Urothelium cell line (cell line): ENCODE measurements around the gene STON2.
A peak's percentile ranks its signal among the peaks of the same experiment; 100 is the strongest.
"Not testable (repeated sequence)": the region's sequence is repeated elsewhere in the genome, so short reads cannot be mapped to it uniquely, and the experiment has no call there.

Source experiments
- DNase-seq: peaks from one replicate; pipeline ENCODE4 v3.0.0; 2011; ENCODE audit warnings: low spot score, mixed read lengths
- FAIRE-seq: peaks from 2 replicates; lab custom pipeline; 2011; peaks lifted over from hg19 to GRCh38; lab: Jason Lieb, UNC

STON2 gene

GRCh38 chr14:81272317-81272716 is 127.8 kb downstream of the STON2 start:
- FAIRE-seq, result no peak
- DNase-seq, result no peak

GRCh38 chr14:81269979-81270375 is 130.1 kb downstream of the STON2 start:
- FAIRE-seq, result no peak
- no peak for DNase-seq

GRCh38 chr14:81269100-81269978 is 130.8 kb downstream of the STON2 start:
- peak; percentile 30 for FAIRE-seq
- DNase-seq, result peak; percentile 74

- FAIRE-seq (no peak), DNase-seq (peak; percentile 35)
Observed at GRCh38 chr14:81268016-81268416, 132.1 kb downstream of the STON2 start.

GRCh38 chr14:81265636-81266169 is 134.4 kb downstream of the STON2 start:
- FAIRE-seq (no peak), DNase-seq (no peak)

GRCh38 chr14:81264671-81265070 is 135.5 kb downstream of the STON2 start:
- FAIRE-seq (no peak), DNase-seq (no peak)

GRCh38 chr14:81263777-81264410 is 136.2 kb downstream of the STON2 start:
- no peak for DNase-seq
- peak; percentile 9 for FAIRE-seq

- FAIRE-seq (no peak), DNase-seq (no peak)
Observed at GRCh38 chr14:81261176-81261575, 138.9 kb downstream of the STON2 start.

GRCh38 chr14:81260732-81261131 is 139.4 kb downstream of the STON2 start:
- no peak for DNase-seq
- FAIRE-seq, result no peak

- no peak for DNase-seq
- no peak for FAIRE-seq
Observed at GRCh38 chr14:81256289-81256960, 143.7 kb downstream of the STON2 start.

- DNase-seq, result no peak
- no peak for FAIRE-seq
Observed at GRCh38 chr14:81252278-81252677, 147.8 kb downstream of the STON2 start.

GRCh38 chr14:81247271-81247766 is 152.8 kb downstream of the STON2 start:
- DNase-seq (no peak), FAIRE-seq (no peak)

GRCh38 chr14:81246461-81247270 is 153.5 kb downstream of the STON2 start:
- FAIRE-seq, result no peak

GRCh38 chr14:81245771-81246170 is 154.4 kb downstream of the STON2 start:
- DNase-seq, result no peak
- FAIRE-seq, result no peak

More at GRCh38 chr14:81246461-81247270, 153.5 kb downstream of the STON2 start:
- DNase-seq, result no peak

- not testable (repeated sequence) for DNase-seq, FAIRE-seq
Observed at GRCh38 chr14:81244431-81244830, 155.7 kb downstream of the STON2 start.

- FAIRE-seq, result no peak
- DNase-seq, result no peak
Observed at GRCh38 chr14:81243499-81243898, 156.6 kb downstream of the STON2 start.

GRCh38 chr14:81236849-81237248 is 163.3 kb downstream of the STON2 start:
- not testable (repeated sequence) for FAIRE-seq, DNase-seq

GRCh38 chr14:81236138-81236537 is 164.0 kb downstream of the STON2 start:
- DNase-seq, result no peak
- no peak for FAIRE-seq

GRCh38 chr14:81235096-81235495 is 165.0 kb downstream of the STON2 start:
- DNase-seq, result no peak
- no peak for FAIRE-seq

GRCh38 chr14:81234278-81234677 is 165.8 kb downstream of the STON2 start:
- DNase-seq (peak; percentile 42), FAIRE-seq (peak; percentile 30)
